ENCODE measurements around the gene TMEM231.

- TF ChIP-seq, protein P1, sequence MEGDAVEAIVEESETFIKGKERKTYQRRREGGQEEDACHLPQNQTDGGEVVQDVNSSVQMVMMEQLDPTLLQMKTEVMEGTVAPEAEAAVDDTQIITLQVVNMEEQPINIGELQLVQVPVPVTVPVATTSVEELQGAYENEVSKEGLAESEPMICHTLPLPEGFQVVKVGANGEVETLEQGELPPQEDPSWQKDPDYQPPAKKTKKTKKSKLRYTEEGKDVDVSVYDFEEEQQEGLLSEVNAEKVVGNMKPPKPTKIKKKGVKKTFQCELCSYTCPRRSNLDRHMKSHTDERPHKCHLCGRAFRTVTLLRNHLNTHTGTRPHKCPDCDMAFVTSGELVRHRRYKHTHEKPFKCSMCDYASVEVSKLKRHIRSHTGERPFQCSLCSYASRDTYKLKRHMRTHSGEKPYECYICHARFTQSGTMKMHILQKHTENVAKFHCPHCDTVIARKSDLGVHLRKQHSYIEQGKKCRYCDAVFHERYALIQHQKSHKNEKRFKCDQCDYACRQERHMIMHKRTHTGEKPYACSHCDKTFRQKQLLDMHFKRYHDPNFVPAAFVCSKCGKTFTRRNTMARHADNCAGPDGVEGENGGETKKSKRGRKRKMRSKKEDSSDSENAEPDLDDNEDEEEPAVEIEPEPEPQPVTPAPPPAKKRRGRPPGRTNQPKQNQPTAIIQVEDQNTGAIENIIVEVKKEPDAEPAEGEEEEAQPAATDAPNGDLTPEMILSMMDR (IDR thresholded peaks at IDR 0.05) = no peak
- TF ChIP-seq POLR2A (IDR thresholded peaks at IDR 0.05) = no peak
These were observed 10.8 kb upstream of the TMEM231 start for GRCh38 chr16:75566758-75567255.

Measured in vagina (tissue), 2 donors.